Ovary (tissue), 9 donors: ENCODE measurements around the gene PZP. TPM values are rescaled to one million over a fixed set of nuclear protein-coding genes. Genes with fewer than 3 reads are reported as not detected.

Experiments
- DNase-seq, 5 donors: peaks; one replicate each; pipeline ENCODE4 v3.0.0-alpha.2; 2019 to 2020
- H3K27ac ChIP-seq, 2 donors: fragments of 200-600 bp; one replicate each; pipeline versions ENCODE4 v1.5.1 to v1.8.0; 2019 to 2022
- H3K27me3 ChIP-seq: fragments of 200-600 bp; one replicate; pipeline ENCODE4 v1.8.0; 2022
- H3K36me3 ChIP-seq: fragments of 200-600 bp; sonication (generic); one replicate; pipeline ENCODE4 v1.5.1; 2019
- H3K4me1 ChIP-seq: one replicate; pipeline ENCODE4 v1.8.1; 2013; ENCODE audit warnings: mild to moderate bottlenecking, moderate library complexity; ENCODE audit not compliant: insufficient read depth
- H3K4me3 ChIP-seq: fragments of 200-600 bp; sonication (generic); one replicate; pipeline ENCODE4 v1.5.1; 2017
- H3K9me3 ChIP-seq, 2 donors: fragments of 200-600 bp in 1 of 2; sonication (generic) in 1 of 2; one replicate each; pipeline versions ENCODE4 v1.5.1 to v1.8.1; 2013 to 2019; ENCODE audit warnings: mild to moderate bottlenecking in 1 of 2, moderate library complexity in 1 of 2
- CTCF ChIP-seq, 3 donors: fragments of 450-650 bp in 2 of 3; fragments of 200-600 bp in 1 of 3; IDR thresholded peaks; one replicate each; pipeline versions ENCODE4 v1.5.1 to v1.8.0; 2016 to 2022; ENCODE audit warnings: antibody characterized with exemption in 3 of 3, mild to moderate bottlenecking in 1 of 3
- EP300 ChIP-seq: sonication (generic); formaldehyde crosslinking; IDR thresholded peaks from one replicate; pipeline ENCODE4 v1.6.1; 2017; ENCODE audit warnings: antibody characterized with exemption
- POLR2A ChIP-seq: fragments of 450-650 bp; IDR thresholded peaks from one replicate; pipeline ENCODE4 v1.6.1; 2017; ENCODE audit warnings: antibody characterized with exemption, mild to moderate bottlenecking, moderate library complexity
- WGBS, 3 donors: extraction: QIAGEN DNeasy Blood & Tissue Kit in 1 of 3; methylation state at CpG; one replicate each; pipeline versions ENCODE4 v1.1.5 to v1.1.7; 2013 to 2017; 5-methylcytosine and 5-hydroxymethylcytosine counted together
- intact Hi-C, 4 donors: fragments of 100-400 bp; cut with DNase I; formaldehyde crosslinking; loops; one replicate each; pipeline versions ENCODE4 v1.11.0 to v1.15.1; 2022 to 2023
- polyA plus RNA-seq, 2 donors: library from polyadenylated mRNA; stranded (reverse); fragments of 200-250 nt in 1 of 2; fragments of 350-450 nt in 1 of 2; fragmentation: Illumina TruSeq in 1 of 2; extraction: RNeasy Lipid Tissue Mini Kit (QIAGEN cat#74804) in 1 of 2; gene quantifications; one replicate each; pipeline ENCODE4 v1.2.3, GENCODE V29; 2013 to 2014
- total RNA-seq, 7 donors: library from RNA; depleted of rRNA in 2 of 7; stranded (reverse); fragments of >200 nt in 2 of 7; fragmentation: NEBNext Ultra II Directional in 3 of 7; extraction: Animal tissue kit (Norgen Biotek cat#: 25700) in 3 of 7; gene quantifications; one replicate each; pipeline versions ENCODE4 v1.1.0 to v1.2.4, GENCODE V29; 2016 to 2023
- donor health status: DM: no; HTN: no; CAD: no; lungs with moderate emphysema.
- donor health status: DM: no; HTN: no; CAD: no.
- donor health status: Bipolar disorder and iron deficiency.
- donor health status: DM: yes; HTN: yes; CAD: no.
- donor health status: DM: no; HTN: no; CAD: no.
- donor health status: DM: yes; HTN: yes; CAD: no.

Gene PZP
- total and polyA plus RNA-seq, 9 donors = 0.11 to 1.1 (median 0.21) TPM; not detected in 1

- Histone ChIP-seq H3K27ac (no peak overlapping the region), H3K9me3 (no peaks in the 10 kb centered on the region), H3K4me3 (no peak overlapping the region), H3K36me3 (no peaks in the 10 kb centered on the region), H3K4me1 (no peaks in the 10 kb centered on the region), H3K27me3 (no peaks in the 10 kb centered on the region)
- TF ChIP-seq POLR2A (no peak), CTCF (IDR thresholded peaks at IDR 0.05) (no peak), EP300 (no peak)
- intact Hi-C loops = no loop called here
- WGBS, 3 donors = 85 to 90% (median 89%) methylated on average over 3 of the region's 3 CpGs
- no peak for DNase-seq
These were observed 100.7 kb downstream of the PZP start for GRCh38 chr12:9107542-9107873.

- no peaks in the 10 kb centered on the region for H3K9me3 ChIP-seq
- H3K27me3 ChIP-seq = no peaks in the 10 kb centered on the region
- H3K4me3 ChIP-seq = no peak overlapping the region
- H3K36me3 ChIP-seq = no peaks in the 10 kb centered on the region
- DNase-seq = no peak
- WGBS, 3 donors = 89 to 94% (median 93%) methylated on average over 11 of the region's 11 CpGs
- intact Hi-C loops = no loop called here
- H3K4me1 ChIP-seq = no peaks in the 10 kb centered on the region
- no peak for TF ChIP-seq EP300
- TF ChIP-seq CTCF (IDR thresholded peaks at IDR 0.05) = no peak
- no peak for TF ChIP-seq POLR2A
- no peak overlapping the region for H3K27ac ChIP-seq
These were observed 101.3 kb downstream of the PZP start for GRCh38 chr12:9106610-9107541.

GRCh38 chr12:9106067-9106466 lies 102.1 kb downstream of the PZP start:
- no peaks in the 10 kb centered on the region for H3K4me1 ChIP-seq
- H3K27me3 ChIP-seq = no peaks in the 10 kb centered on the region
- no peaks in the 10 kb centered on the region for H3K36me3 ChIP-seq
- WGBS, 3 donors = 95 to 96% (median 95%) methylated on average over 1 of the region's 1 CpG
- intact Hi-C loops = no loop called here
- H3K9me3 ChIP-seq = no peaks in the 10 kb centered on the region
- no peak overlapping the region for H3K27ac ChIP-seq
- TF ChIP-seq POLR2A (no peak), CTCF (IDR thresholded peaks at IDR 0.05) (no peak), EP300 (no peak)
- no peak overlapping the region for H3K4me3 ChIP-seq
- no peak for DNase-seq

GRCh38 chr12:9104767-9105423 lies 103.3 kb downstream of the PZP start:
- intact Hi-C loops = no loop called here
- H3K9me3 ChIP-seq = no peaks in the 10 kb centered on the region
- H3K27me3 ChIP-seq = no peaks in the 10 kb centered on the region
- H3K36me3 ChIP-seq = no peaks in the 10 kb centered on the region
- H3K4me3 ChIP-seq = no peak overlapping the region
- no peak overlapping the region for H3K27ac ChIP-seq
- TF ChIP-seq EP300 (no peak), POLR2A (no peak), CTCF (IDR thresholded peaks at IDR 0.05) (no peak)
- no peaks in the 10 kb centered on the region for H3K4me1 ChIP-seq
- no peak for DNase-seq
